GM12874 (cell line): ENCODE measurements around the gene HNRNPL.
A peak's percentile ranks its signal among the peaks of the same experiment; 100 is the strongest.

Experiments
- TF ChIP-seq, protein P1 (sequence below): IDR thresholded peaks from 2 replicates; pipeline ENCODE4 v1.5.1; 2011; ENCODE audit warnings: low read depth, mild to moderate bottlenecking, control low read depth, low read length, moderate library complexity; ENCODE audit not compliant: insufficient read depth

The HNRNPL gene

DNA sequence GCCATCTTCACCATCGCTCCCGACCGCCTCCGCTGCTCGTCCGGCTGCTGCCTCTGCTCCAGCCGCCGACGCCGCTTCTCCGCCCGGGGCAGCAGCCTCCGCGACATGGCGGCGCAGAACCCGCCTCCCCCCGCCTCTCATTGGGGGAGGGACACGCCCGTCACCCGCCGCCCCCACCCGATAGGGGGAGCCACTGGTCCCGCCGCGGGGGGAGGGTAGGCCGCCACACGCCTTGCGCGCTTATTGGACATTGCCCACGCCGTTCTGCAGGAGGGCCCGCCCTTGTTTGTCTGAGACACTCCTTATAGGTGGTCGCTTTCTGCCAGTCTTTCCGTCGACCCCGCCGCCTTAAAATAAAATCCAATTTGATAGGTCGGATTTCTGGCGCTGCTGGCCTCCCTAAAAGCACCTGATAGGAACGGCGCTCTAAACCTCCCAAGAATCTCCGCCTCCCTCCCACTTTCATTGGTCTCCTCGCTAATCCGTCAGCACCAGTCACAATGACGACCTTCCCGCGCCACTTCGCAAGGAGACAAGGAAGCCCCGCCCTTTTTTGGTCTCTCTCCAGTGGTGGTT is at the start of gene HNRNPL:
Gene HNRNPL, minus strand, starts transcription at position 127 of the 576 bp plus-strand sequence. Its CDS starts 20 bp downstream, at position 107.
- TF ChIP-seq, protein P1, sequence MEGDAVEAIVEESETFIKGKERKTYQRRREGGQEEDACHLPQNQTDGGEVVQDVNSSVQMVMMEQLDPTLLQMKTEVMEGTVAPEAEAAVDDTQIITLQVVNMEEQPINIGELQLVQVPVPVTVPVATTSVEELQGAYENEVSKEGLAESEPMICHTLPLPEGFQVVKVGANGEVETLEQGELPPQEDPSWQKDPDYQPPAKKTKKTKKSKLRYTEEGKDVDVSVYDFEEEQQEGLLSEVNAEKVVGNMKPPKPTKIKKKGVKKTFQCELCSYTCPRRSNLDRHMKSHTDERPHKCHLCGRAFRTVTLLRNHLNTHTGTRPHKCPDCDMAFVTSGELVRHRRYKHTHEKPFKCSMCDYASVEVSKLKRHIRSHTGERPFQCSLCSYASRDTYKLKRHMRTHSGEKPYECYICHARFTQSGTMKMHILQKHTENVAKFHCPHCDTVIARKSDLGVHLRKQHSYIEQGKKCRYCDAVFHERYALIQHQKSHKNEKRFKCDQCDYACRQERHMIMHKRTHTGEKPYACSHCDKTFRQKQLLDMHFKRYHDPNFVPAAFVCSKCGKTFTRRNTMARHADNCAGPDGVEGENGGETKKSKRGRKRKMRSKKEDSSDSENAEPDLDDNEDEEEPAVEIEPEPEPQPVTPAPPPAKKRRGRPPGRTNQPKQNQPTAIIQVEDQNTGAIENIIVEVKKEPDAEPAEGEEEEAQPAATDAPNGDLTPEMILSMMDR, result peak; percentile 32; the same call in 1 of the 2 replicates

DNA sequence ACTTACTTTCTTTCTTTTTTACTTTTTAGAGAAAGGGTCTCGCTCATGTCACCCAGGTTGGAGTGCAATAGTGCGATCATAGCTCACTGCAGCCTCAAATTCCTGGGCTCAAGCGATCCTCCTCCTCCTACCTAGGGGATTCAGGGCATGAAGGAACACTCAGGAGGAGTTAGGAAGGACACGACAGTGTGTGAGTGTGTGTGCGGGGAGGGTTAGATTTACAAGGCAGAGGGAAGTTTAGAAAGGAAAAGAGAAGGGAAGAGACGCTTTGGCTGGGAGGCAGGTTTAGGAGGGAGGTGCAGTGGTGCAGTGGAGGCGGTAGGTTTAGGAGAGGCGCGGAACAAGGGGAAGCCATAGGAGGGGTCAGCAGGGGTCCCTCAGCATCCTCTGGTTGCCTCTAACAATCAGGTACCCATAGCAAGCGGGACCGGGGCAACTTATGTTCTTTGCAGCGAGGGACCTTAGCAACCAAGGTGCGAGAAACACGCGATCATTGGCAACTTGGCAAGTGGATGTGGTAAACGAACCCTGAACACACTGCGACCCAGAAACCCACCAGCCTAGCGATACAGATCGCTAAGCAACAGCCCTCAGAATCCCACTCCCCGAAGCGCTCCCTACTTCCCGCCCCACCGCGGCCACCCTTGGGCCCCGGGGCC is 49.1 kb upstream of the HNRNPL start:
- TF ChIP-seq, protein P1, result no peak

DNA sequence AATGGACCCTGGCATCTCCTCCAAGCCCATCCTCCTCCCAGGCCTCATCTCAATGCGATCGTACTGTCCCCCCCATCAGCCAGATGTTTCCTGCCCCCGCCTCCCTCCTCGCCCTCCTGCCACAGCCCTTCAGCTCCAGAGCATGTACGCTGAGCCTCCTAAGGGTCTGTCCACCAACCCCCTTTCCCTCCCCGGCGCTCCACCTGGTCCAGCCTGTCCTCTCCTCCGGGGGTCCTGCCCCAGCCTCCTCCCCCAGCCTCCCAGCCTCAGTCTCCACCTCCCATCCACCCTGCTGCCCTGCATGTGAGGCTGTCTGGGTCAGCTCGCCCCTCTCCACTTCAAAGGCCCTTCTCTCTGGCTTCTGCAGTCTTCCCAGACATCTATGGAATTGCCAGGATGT is 45.2 kb upstream of the HNRNPL start:
- TF ChIP-seq, protein P1, result no peak

DNA sequence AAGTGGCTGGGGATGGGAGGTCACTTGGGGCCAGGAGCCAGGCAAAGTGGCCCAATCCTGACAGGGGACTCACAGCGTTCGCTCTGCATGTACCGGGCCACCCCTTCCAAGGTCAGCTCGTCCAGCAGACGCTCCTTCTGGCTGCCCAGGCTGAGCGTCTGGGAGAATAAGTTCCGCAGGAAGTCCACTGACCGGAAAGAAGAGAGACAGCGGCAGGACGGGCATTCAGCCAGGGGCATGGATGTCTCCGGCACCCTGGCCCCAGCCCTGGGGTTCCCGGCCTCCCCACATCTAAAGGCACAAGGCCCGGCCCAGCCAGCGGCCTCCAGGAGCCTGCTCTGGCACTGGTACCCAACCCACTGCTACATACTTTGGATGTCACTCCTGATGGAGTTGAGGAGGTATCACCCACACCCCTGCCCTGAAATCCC is 43.6 kb upstream of the HNRNPL start:
- TF ChIP-seq, protein P1, result no peak

GRCh38 chr19:38892841-38893240 is 43.1 kb upstream of the HNRNPL start:
- TF ChIP-seq, protein P1, result no peak

DNA sequence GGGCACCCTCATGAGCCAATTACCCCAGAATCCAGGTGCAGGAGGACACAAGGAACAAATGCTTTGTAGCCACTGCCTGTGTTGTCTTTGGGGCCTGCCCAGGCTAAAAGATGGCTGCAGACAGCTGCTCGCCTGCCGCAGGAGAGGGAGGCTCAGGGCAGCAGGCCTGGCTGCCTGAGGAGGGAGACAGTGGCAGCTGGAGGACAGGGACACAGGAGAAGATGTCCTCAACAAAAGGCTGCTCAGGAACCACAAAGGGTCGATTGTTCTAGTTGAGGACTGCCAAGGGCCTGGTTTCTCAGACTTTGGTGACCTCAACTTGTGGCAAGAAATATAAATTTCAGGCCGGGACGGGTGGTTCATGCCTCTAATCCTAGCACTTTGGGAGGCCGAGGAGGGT is 42.0 kb upstream of the HNRNPL start:
- TF ChIP-seq, protein P1, result no peak

GRCh38 chr19:38890686-38891085 is 40.9 kb upstream of the HNRNPL start:
- TF ChIP-seq, protein P1, result no peak
